ENCODE results near the gene ATP6V1B1.

DNA sequence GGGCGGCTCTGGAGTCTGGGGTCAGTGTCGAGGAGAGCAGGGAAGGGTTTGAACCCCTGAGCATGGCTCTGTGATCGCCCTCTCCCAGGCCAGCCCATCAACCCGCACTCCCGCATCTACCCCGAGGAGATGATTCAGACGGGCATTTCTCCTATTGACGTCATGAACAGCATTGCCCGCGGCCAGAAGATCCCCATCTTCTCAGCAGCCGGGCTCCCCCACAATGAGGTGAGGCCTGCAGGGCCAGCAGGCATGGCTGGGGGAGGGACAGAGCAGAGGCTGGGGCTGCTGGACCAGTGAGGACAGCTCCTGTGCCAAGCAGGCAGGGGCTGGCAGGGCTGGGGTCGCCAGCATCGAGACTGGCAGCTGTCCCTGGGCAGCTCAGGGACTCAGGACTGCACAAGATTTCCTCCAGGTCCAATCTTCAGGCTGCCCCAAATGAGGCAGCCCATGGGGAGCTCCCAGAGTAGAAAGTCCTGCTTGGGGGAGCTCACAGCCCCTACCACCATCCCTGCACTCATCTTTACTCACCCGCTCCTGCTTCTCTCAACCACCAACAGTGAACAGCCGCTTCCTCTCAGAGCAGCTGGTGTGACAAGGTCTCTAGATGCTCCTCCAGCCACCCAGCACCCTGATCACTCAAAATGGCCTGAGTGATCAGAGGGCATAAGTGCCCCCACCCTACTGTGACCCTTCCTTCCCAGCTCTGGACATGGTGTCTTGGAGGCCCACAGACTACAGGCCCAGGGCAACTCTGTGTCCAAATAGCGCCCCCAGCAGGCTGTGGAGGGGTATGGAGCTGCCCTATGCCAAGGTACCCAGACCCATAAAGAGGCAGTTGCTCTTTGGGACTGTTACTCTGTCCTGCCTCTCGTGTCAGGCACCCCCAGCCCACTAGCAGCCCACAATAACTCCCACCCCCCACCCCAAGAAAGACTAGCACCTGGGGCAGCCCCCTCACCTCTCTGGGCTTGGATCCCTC lies 24.4 kb downstream of the ATP6V1B1 start:
- TF ChIP-seq ZFP30 (CRISPR knock-in tag; IDR thresholded peaks at IDR 0.05), result no peak
- no peak for TF ChIP-seq RARB (CRISPR knock-in tag; IDR thresholded peaks at IDR 0.05)
- TF ChIP-seq TOX (CRISPR knock-in tag; IDR thresholded peaks at IDR 0.05; ENCODE audit: borderline replicate concordance), result no peak
- TF ChIP-seq, protein P1, sequence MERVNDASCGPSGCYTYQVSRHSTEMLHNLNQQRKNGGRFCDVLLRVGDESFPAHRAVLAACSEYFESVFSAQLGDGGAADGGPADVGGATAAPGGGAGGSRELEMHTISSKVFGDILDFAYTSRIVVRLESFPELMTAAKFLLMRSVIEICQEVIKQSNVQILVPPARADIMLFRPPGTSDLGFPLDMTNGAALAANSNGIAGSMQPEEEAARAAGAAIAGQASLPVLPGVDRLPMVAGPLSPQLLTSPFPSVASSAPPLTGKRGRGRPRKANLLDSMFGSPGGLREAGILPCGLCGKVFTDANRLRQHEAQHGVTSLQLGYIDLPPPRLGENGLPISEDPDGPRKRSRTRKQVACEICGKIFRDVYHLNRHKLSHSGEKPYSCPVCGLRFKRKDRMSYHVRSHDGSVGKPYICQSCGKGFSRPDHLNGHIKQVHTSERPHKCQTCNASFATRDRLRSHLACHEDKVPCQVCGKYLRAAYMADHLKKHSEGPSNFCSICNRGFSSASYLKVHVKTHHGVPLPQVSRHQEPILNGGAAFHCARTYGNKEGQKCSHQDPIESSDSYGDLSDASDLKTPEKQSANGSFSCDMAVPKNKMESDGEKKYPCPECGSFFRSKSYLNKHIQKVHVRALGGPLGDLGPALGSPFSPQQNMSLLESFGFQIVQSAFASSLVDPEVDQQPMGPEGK (CRISPR knock-in tag; IDR thresholded peaks at IDR 0.05; ENCODE audit: borderline replicate concordance), result no peak
- no peak for TF ChIP-seq ZC3H10 (CRISPR knock-in tag; IDR thresholded peaks at IDR 0.05)
- TF ChIP-seq ARNTL (CRISPR knock-in tag; IDR thresholded peaks at IDR 0.05; ENCODE audit: borderline replicate concordance, low read depth), result no peak
- TF ChIP-seq BACH2 (CRISPR knock-in tag; IDR thresholded peaks at IDR 0.05; ENCODE audit: borderline replicate concordance), result no peak
- no peak for TF ChIP-seq ISL1 (CRISPR knock-in tag; IDR thresholded peaks at IDR 0.05)
- TF ChIP-seq, protein P2, sequence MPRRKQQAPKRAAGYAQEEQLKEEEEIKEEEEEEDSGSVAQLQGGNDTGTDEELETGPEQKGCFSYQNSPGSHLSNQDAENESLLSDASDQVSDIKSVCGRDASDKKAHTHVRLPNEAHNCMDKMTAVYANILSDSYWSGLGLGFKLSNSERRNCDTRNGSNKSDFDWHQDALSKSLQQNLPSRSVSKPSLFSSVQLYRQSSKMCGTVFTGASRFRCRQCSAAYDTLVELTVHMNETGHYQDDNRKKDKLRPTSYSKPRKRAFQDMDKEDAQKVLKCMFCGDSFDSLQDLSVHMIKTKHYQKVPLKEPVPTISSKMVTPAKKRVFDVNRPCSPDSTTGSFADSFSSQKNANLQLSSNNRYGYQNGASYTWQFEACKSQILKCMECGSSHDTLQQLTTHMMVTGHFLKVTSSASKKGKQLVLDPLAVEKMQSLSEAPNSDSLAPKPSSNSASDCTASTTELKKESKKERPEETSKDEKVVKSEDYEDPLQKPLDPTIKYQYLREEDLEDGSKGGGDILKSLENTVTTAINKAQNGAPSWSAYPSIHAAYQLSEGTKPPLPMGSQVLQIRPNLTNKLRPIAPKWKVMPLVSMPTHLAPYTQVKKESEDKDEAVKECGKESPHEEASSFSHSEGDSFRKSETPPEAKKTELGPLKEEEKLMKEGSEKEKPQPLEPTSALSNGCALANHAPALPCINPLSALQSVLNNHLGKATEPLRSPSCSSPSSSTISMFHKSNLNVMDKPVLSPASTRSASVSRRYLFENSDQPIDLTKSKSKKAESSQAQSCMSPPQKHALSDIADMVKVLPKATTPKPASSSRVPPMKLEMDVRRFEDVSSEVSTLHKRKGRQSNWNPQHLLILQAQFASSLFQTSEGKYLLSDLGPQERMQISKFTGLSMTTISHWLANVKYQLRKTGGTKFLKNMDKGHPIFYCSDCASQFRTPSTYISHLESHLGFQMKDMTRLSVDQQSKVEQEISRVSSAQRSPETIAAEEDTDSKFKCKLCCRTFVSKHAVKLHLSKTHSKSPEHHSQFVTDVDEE (CRISPR knock-in tag; IDR thresholded peaks at IDR 0.05), result no peak
